ENCODE measurements around the gene ITPR2.
"Not testable (repeated sequence)": the region's sequence is repeated elsewhere in the genome, so short reads cannot be mapped to it uniquely, and the experiment has no call there.

The ITPR2 gene

DNA sequence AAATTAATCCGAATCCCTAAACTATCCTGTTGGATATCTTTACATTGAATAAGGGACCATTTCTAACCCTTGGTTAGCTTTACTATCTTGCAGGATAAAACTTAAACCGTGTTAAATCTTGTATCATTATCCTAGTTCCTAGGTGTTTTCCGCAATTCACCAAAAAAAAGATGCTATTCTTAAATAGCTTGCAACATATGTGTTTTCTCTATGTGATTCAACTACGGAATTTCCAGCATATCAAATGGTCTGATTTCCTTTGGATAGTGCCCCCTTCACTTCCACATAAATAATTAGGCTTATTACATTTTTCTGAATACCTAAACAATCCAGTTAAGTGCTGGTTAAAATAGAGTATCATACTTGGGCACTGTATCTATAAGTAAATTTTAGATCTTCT is 130.3 kb downstream of the ITPR2 start:
- DNase-seq (ENCODE audit: low read depth), result no peak

DNA sequence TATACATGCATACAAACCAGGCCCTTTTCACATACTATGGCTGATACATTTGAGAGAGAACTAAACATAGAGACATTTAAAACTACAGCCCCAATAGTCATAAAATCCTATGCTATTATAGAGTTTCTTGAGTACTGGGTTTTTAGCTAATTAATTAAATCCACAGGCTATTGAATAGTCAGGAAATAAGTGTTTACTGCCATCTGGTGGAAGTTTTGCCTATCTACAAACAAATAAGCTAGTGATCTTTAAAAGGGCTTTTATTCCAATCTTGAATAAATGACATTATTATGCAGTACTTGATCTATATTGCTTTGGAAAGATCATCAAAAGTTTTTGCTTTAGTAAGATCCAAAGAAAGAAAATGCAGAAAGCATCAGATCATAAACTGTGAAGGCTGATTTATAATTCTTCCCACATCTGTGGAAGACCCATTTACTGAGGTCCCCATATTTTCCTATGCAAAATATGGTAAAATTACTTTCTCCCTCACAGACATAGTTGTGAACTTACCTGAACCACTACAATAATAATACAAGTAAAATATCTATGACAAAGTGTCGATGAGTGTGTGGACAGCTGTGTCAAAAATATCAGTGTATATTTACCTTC is 131.3 kb downstream of the ITPR2 start:
- peak; percentile 4 for DNase-seq (ENCODE audit: low read depth)

DNA sequence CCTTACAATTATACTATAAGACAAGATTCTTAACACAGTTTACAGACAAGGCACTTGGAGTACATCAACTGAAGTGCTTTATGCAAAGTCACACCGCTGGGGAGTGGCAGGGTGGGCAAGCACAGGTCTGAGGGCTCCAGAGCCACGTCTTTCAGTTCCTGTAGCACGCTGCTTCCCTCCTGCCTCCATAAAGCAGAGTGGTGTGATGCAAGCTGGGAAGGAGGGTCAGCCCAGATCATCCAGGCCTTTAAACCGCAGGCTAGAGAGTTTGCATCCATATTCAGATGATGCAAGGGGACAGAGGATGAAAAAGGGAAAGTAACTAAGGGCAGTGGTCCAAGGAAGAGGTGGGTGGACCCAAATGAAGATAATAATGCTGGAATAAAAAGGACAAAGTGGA is 132.6 kb downstream of the ITPR2 start:
- DNase-seq (ENCODE audit: low read depth), result no peak

DNA sequence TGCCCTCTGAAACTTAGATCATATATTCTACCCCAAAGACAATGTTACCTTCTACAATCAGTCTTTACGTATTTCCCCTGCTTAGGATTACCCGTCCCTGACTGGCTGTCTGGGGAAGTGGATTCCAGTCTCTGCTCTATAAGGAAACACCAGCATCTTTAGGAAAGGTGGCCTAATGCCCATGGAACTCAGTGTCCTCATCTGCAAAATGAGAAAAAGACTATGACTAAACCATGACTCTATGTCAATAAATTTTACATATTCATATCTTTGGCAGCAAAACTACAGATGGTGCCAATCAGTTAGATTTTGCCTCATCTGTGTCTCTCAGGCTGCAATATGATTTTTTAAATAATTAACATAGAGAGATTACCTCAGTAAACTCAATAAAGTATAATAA is 133.8 kb downstream of the ITPR2 start:
- DNase-seq (ENCODE audit: low read depth), result no peak

DNA sequence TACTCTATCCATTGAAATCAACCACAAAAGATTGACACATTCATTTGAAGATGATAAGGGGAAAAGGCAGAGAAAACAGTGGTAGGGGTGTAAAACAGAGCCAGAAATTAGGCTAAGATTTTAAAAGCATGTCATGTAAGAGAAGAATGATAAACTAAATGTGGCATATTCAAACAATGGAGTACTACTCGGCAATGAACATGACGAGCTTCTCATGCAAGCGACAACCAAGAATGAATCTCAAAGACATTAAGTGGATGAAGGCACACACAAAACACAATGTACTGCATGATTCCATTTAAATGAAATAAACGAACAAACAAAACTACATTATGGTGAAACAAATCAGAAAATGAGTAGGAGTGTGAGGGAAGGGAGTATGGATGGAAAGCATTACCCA is 134.8 kb downstream of the ITPR2 start:
- DNase-seq (ENCODE audit: low read depth), result no peak

DNA sequence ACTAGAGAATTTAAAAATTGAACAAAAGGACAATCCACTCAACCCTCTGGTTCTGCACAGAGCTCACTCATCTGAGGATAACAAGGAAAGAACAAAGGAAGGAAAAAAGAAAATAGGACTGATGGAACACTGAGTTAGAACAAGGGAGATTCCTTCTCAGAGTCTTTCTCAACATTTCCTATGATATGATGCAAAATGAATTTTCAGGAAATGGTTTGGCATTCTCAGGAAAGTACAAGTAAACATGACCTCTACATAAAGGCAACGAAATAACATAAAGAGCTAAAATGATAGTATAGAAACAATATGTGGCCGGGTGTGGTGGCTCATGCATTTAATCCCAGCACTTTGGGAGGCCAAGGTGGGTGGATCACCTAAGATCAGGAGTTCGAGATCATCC is 135.8 kb downstream of the ITPR2 start:
- no peak for DNase-seq (ENCODE audit: low read depth)

DNA sequence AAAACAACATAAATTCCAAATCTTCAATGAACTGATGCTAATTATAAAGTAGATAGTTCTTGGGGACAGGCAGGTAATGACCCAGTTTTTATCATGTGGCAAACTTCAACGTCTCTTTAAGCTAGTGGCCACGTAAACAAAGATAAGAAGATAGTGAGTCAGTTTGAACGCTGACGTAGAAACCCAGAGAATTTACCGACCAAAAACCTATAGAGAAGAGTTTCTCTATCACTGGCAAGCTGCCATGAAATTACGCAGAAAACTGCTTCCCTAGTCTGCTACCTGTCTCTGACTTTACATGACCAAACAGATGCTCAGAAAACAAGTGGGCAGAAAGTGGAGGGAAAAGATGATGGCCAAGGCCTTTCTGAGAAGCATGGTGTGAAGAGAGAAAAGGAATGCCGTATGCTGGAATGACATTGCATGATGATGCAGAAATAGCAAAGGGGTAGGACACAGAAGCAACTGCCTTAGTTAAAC is 136.3 kb downstream of the ITPR2 start:
- DNase-seq (ENCODE audit: low read depth), result no peak

DNA sequence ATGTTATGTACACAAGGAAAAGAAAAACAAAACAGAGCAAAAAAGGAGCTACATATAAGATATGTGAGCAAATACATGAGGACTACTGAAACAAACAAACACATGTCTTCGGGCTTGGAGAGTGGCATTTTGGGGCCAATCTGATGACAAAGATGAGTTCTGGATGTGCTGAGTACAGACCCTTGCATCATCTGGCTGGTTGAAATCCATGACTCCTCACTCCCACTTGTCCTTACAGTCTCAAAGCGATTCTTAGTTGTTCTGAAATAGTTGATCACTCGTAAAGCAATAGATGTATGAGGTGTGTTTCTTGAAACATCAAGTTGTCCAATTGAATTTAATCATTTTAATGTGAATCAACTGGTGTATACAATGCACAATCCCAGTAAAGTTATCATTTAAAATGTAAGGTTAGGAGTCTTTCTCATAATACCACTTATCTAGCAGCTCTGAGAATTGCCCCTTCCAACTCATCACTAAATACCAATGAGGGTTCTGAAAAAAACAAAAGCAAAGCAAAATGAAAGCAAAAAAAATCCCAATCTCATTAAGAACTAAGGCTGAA is 136.9 kb downstream of the ITPR2 start:
- no peak for DNase-seq (ENCODE audit: low read depth)

DNA sequence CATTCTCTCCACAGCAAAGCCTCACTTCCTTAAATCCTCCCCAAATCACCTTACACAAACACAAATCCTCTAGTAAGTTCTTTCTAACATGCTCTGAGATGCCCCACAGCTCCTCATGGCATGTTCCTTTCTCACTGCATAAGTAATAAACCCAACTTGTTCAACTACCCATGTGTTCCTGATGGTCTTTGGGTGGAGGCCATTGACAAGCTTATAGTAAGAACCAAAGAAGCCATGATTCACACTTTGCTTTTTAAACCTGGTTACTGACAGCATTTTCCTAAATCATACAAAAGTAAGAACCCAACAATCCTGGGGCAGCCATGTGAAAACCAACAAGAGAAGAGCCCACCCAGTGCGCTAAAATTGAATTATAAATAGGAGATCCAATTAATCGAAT is 138.6 kb downstream of the ITPR2 start:
- DNase-seq (ENCODE audit: low read depth), result no peak

DNA sequence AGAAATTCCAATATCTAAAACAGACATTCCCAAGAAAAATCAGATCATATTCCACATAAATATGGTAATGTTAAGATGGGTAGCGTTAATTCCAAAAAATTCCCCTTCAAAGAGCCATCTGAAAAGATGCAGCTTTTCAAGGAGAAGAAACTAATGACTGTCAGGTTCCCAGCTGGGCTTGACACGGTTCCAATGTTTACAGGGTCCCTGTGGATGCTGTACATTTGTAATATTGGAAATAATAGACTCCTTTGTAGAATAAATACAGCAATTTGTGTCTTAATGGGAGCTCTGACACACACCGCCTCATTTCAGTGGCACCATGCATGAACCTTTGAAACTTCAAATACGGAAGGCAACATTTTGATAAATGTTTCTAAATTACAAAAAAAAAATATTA is 140.6 kb downstream of the ITPR2 start:
- DNase-seq (ENCODE audit: low read depth), result no peak

DNA sequence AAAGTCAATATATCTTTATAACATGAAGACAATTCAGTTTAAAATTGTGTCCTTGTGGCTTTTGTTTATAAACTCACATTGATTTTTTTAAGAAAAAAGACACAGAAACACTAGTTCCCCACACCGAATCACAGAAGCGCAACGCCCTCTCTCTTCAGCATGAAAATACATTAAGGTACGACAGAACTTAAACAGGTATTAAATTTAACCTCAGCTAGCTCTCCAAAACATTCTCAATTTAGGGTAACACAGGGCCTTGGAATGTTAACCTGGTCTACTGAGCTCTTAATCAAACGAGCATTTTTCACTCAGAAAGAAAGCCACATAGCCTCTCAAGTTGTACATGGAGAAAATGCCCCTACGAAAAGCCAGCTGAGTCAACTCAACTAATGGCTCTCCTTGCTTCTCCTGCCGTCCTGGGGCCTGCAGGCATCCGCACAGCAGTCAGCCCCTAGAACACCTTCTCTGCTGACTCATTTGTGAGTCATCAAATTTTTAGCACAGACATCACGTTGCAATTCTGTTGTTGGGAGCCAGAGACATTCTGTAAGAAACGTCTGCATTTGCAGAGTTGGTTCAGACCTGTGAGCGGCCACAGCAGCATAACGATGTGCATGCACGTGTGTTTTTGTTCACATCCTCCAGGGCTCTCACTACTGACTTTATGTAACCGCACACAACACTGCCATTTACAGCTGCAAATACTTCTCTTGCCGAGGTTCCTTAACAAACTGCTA is 141.6 kb downstream of the ITPR2 start:
- DNase-seq (ENCODE audit: low read depth), result no peak

DNA sequence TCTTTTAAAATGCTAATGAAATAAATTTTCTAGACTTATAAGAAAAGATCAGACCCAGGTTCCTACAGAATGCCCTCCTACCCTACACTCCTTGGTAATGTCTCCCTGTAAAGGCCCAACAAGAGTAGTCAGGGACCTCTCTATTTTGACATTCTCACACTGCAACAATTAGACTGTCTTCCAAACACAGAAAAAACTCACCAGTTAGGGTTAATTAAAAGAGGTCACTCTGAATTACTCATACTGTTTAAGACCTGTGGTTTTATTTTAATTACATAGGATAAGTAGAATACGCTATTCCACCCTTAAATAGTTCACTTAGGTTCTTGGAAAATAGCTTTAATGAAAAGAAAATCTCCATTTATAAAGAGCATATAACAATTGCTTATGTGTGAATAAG is 142.4 kb downstream of the ITPR2 start:
- DNase-seq (ENCODE audit: low read depth), result no peak

DNA sequence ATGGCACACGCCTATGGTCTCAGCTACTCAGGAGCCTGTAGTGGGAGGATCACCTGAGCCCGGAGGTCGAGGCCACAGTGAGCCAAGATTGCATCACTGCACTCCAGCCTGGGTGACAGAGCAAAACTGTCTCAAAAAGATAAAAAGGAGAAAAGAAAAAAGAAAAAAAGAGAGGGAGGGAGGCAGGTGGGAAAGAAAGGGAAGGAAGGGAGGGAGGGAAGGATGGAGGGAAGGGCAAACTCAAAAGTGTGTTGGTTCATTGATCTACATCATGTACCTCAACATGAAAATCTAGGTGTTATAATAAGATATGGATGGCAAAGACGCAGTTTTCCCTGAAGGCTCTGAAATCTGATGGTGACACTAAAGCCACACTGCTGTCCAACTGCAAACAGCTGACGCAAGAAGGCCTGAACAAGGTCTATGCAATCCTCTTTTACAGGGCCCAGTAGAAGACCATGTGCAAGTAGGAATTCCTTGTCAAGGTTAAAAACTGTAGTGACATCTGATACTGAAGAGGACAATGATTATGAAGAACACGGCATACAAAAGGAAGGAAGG is 143.6 kb downstream of the ITPR2 start:
- DNase-seq (ENCODE audit: low read depth), result no peak

DNA sequence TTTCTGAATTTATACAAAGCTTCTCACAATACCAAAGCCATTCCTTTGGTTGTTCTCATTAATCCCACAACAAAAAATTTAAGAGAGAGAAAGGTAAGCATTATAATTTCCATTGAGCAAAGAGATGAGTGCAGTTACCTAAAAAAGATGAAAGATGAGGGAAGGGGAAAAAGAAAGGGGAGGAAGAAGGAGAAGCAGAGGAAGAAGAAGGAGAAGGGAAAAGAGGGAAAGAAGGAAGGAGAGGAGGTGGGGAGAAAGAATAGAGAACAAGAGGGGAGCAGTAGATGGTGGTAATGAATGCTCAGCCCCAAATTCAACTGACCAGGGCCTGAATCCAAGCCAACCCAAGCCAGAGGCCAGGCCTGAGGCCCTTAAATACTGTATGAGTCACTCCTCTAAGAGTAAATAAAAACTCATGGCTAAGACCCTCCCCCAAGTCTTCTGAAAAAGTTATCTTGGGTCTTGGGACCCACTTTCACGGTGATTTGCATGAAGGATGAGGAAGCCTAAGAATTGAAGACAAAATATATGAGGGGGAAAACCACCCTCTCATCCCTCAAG is 144.6 kb downstream of the ITPR2 start:
- no peak for DNase-seq (ENCODE audit: low read depth)

DNA sequence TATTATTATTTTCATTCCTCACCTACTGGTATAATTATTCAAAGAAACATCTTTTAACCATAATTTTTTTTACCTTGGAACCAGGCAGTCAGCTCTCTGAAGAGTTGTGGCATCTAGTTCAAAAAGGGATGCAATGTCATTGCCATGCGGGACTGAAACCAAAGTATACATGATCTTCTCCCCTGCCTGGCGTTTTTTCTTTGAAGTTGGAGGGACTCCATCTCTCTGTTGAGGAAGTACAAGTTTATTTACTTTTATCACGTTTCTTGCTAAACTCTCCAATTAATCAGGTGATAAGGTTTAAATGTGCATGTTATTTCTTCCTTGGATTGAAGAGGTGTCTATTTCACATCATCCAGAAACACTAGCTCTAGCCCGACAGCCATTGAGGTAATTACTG is 146.6 kb downstream of the ITPR2 start:
- DNase-seq (ENCODE audit: low read depth), result no peak

DNA sequence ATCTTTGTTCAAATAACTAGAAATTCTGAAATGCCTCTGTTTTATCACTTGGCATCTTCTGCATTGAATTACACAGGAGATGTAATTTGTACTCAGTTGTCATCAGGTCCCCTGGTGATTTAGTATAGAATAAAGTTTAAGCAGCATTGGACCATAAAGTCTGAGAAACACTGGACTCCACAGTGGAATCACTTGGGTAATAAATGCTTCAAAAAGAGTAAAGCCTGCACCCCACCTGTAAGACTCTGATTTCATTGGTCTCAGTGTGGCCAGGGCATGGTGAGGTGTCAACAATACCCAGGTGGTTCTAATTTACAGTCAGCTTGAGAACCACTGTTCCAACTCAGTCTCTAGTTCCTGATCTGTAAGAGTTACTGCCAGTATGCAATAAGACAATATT is 148.9 kb downstream of the ITPR2 start:
- no peak for DNase-seq (ENCODE audit: low read depth)

DNA sequence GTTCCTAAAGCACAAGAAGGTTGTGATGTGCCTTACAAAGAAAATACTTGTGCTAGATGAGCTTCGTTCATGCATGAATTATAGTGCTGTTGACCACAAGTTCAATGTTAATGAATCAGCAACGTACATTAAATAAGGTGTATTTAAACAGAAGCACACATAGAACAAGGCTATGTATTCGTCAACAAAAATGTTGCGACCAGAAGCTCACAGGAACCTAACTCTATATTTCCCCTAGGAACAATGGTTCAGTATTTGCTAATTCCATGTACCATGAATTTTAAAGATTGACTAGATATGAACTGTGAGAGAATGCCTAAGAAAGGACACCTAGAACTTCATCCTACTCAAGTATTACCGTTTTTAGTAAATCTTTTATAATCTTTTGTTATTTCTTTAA is 149.6 kb downstream of the ITPR2 start:
- DNase-seq (ENCODE audit: low read depth), result no peak

DNA sequence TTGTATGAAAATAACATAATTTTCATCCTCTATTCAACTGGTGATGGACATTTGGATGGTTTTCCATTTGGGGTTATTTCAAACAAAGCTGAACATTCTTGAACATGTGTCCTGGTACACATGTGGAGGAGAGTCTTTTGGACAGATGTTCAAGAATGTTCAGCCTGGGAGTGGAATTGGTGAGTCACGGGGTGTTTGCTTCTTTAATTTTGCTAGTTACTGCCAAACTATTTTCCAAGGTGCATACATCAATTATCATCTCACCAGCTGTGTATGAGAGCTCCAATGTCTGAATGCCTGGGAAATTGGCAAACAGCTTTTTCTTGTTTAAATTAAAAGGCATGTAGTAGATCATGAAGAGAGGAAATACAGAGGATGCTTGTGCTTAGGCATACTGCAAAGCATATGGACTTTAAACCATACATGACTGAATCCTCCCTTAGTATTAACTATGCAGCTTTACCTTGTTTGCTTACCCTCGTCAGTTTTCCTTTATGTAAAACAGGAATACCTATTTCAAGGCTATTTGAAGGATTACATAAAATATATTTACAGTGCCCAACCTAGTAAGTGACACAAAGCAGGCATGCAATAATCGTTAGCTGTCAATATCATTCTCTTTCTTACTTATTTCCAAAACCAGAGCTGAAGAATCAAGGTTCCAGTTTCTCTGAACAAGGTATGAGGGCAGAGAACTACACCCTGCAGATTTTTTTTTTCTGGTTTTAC is 152.1 kb downstream of the ITPR2 start:
- no peak for DNase-seq (ENCODE audit: low read depth)

DNA sequence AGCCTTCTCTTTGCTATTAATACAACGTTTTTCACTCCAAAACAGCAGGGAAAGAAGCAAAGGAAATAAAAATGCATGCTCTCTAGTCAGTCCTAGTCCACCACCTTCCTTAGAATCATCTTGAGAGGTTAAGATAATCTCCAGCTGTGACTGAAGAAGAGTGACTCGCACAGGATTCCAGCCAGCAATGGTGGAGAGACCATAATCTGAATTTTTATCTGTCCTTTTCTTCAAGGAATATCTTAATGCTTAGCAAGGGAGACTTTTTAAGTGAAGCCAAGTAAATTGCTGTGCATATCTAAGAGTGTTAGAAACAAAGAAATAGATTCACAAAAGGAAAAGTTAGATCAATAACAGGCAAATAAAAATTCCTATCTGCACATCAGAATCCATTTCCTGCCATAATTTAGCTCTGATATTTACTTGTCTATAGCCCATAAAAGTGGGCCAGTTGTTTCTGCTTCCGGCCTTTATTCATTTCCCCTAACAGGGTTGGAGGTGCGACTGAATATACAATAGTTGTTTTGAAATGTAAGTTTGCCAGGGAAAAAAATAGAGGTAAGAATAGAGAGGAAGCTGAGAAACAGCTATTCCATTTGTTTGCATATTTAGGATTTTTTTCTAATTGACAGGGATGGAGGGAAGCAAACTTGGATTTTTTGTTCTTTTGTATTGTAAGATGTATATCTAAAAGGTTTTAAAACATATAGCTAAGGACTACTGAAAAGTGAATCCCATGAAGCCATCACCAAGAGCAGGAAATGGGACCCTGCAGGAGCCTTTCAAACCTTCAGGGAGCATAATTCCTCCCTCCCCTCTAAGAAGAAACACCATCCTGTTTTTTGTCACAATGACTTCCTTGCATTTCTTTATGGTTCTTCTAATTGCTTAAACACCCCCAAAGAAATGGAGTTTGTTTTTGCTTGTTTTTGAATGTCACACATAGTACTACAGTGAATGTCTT is 154.0 kb downstream of the ITPR2 start:
- DNase-seq (ENCODE audit: low read depth), result no peak

DNA sequence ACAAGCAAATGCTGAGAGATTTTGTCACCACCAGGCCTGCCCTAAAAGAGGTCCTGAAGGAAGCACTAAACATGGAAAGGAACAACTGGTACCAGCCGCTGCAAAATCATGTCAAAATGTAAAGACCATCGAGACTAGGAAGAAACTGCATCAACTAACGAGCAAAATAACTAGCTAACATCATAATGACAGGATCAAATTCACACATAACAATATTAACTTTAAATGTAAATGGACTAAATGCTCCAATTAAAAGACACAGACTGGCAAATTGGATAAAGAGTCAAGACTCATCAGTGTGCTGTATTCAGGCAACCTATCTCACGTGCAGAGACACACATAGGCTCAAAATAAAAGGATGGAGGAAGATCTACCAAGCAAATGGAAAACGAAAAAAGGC is 161.5 kb downstream of the ITPR2 start:
- not testable (repeated sequence) for DNase-seq (ENCODE audit: low read depth)

DNA sequence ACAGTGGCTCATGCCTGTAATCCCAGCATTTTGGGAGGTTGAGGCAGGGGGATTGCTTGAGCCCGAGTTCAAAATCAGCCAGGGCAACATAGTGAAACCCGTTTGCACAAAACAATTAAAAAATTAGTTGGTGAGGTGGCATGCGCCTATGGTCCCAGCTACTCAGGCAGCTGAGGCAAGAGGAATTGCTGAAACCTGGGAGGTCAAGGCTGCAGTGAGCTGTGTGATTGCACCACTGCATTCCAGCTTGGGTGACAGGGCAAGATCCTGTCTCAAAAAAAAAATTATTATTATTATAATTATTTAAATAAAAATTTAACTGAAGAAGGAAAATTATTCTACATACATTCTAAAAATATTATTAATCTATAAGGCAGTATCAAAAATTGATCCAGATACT is 164.1 kb downstream of the ITPR2 start:
- no peak for DNase-seq (ENCODE audit: low read depth)

Data from CMK (cell line).